Measurements from ENCODE around the gene KLHDC9. TPM values are rescaled to one million over a fixed set of nuclear protein-coding genes. Genes with fewer than 3 reads are reported as not detected.

KLHDC9 gene
- total and polyA plus RNA-seq, 2 of the 13 experiments (the other 11 are each of a cell fraction or from before 2014, with no cell fraction given): 2.9 TPM

DNA sequence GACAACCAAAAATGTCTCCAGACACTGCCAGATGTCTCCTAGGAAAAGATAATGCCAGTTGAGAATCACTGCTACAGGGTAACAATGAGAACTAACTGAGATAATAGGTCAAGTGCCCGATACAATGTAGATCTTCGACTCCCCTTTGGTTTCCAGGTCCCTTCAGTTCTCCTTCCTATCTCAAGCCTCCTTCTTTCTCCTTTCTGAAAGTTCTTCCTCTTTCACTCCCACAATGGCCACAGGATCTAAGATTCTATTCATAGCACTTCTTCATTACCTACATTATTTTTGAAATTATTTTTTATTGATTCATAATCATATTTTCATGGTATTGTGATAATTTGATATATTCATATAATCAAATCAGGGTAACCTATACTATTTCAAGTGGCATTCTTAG lies 13.4 kb downstream of the KLHDC9 start:
- H3K27me3 ChIP-seq (ENCODE audit: control insufficient read depth in 1 of 2, insufficient read depth in 2 of 2, low read length in 2 of 2): no peaks in the 10 kb centered on the region
- no peak overlapping the region for H2AFZ ChIP-seq (ENCODE audit: low read length)
- no peak for TF ChIP-seq NFKB2 (CRISPR knock-in tag; IDR thresholded peaks at IDR 0.05; ENCODE audit: borderline replicate concordance)
- H3K9ac ChIP-seq (ENCODE audit: insufficient read depth, low read depth, low read length): no peak overlapping the region
- no peak overlapping the region for H3K4me2 ChIP-seq (ENCODE audit: low read depth, low read length)
- CTCF ChIA-PET (ENCODE audit: low intra/inter-chr PET ratio, low total read pairs): no interaction called here
- POLR2A ChIA-PET: interaction anchor here (0.8 kb wide), 1 partner anchor 12 kb away, joined by 3 read pairs; no protein-coding TSS in a partner anchor
- FAIRE-seq: no peak
- no peak for DNase-seq (ENCODE audit: low spot score)
- H3K4me1 ChIP-seq (ENCODE audit: insufficient read depth, low read length): peaks cover 43% of the 10 kb centered on the region
- H3K4me3 ChIP-seq (replicated peaks in 1 of 3; ENCODE audit: insufficient read depth in 1 of 3, low read depth in 2 of 3, low read length in 3 of 3): no peak overlapping the region
- H3K79me2 ChIP-seq (ENCODE audit: insufficient read depth, low read length): peaks cover 66% of the 10 kb centered on the region
- intact Hi-C loops (cut with micrococcal nuclease; ENCODE audit: unreplicated experiment): no loop called here
- 95% methylated on average over 2 of the region's 2 CpGs for WGBS (ENCODE audit: low lambda C conversion rate)
- H4K20me1 ChIP-seq (ENCODE audit: insufficient read depth, low read length): peaks cover 11% of the 10 kb centered on the region; the same call in 1 of the 2 replicates
- peaks cover 2 to 12% of the 10 kb centered on the region in 2 experiments; a peak in 4 of 5 replicates for H3K36me3 ChIP-seq (replicated peaks in 1 of 2; ENCODE audit: control insufficient read depth in 1 of 2, insufficient read depth in 2 of 2, low read length in 2 of 2)
- H3K9me3 ChIP-seq (ENCODE audit: low read length): no peaks in the 10 kb centered on the region
- in situ Hi-C loops (cut with HindIII; ENCODE audit: extremely low pct_ligation_motif_present, low pct_unique_long_range_greater_than_20kb): no loop called here
- ATAC-seq: no peak
- no TSS peak for BruUV-seq (replicated peaks)
- no peak overlapping the region for H3K27ac ChIP-seq (ENCODE audit: extremely low read length, insufficient read depth, low read length)

DNA sequence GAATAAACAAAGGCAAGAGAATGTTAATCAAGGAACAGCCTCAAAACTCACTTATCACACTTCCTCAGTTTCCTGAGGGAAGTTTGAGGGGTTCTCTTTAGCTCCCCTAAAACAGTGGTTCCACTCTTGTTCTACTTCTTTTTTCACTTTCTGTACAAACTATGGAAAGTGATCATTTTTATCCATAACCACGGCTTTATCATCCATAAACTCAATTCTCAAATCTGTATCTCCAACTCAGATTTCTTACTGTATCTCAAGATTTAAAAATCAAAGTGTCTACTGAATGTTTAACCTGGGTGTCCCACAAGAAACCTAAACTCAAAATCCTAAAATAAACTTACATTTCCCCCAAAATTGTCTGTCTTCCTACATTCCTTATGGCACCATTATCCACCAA lies 15.8 kb downstream of the KLHDC9 start:
- DNase-seq (ENCODE audit: low spot score): no peak
- ChIA-PET POLR2A (no interaction called here), CTCF (ENCODE audit: low intra/inter-chr PET ratio, low total read pairs) (no interaction called here)
- H4K20me1 ChIP-seq (ENCODE audit: insufficient read depth, low read length): peaks cover 11% of the 10 kb centered on the region; the same call in 1 of the 2 replicates
- FAIRE-seq: peak; percentile 30
- H3K27ac ChIP-seq (ENCODE audit: extremely low read length, insufficient read depth, low read length): no peak overlapping the region
- no peak overlapping the region for H2AFZ ChIP-seq (ENCODE audit: low read length)
- H3K36me3 ChIP-seq (replicated peaks in 1 of 2; ENCODE audit: control insufficient read depth in 1 of 2, insufficient read depth in 2 of 2, low read length in 2 of 2): peaks cover 2 to 9% of the 10 kb centered on the region in 2 experiments; a peak in 4 of 5 replicates
- intact Hi-C loops (cut with micrococcal nuclease; ENCODE audit: unreplicated experiment): no loop called here
- 90% methylated on average over 1 of the region's 1 CpG for WGBS (ENCODE audit: low lambda C conversion rate)
- H3K79me2 ChIP-seq (ENCODE audit: insufficient read depth, low read length): peaks cover 78% of the 10 kb centered on the region
- in situ Hi-C loops (cut with HindIII; ENCODE audit: extremely low pct_ligation_motif_present, low pct_unique_long_range_greater_than_20kb): no loop called here
- no peak overlapping the region for H3K9ac ChIP-seq (ENCODE audit: insufficient read depth, low read depth, low read length)
- no peak overlapping the region for H3K4me2 ChIP-seq (ENCODE audit: low read depth, low read length)
- no TSS peak for BruUV-seq (replicated peaks)
- H3K4me1 ChIP-seq (ENCODE audit: insufficient read depth, low read length): peaks cover 52% of the 10 kb centered on the region
- no peak overlapping the region for H3K4me3 ChIP-seq (replicated peaks in 1 of 3; ENCODE audit: insufficient read depth in 1 of 3, low read depth in 2 of 3, low read length in 3 of 3)
- H3K27me3 ChIP-seq (ENCODE audit: control insufficient read depth in 1 of 2, insufficient read depth in 2 of 2, low read length in 2 of 2): no peaks in the 10 kb centered on the region; a peak in 1 of 5 replicates
- H3K9me3 ChIP-seq (ENCODE audit: low read length): no peaks in the 10 kb centered on the region
- no peak for ATAC-seq
- TF ChIP-seq ZNF468 (CRISPR knock-in tag; IDR thresholded peaks at IDR 0.05): no peak
- no peak for TF ChIP-seq FUBP1 (CRISPR knock-in tag; IDR thresholded peaks at IDR 0.05; ENCODE audit: borderline replicate concordance)
- no peak for TF ChIP-seq FOXK1 (CRISPR knock-in tag; IDR thresholded peaks at IDR 0.05; ENCODE audit: borderline replicate concordance, low read depth)
- no peak for TF ChIP-seq CEBPG (CRISPR knock-in tag; IDR thresholded peaks at IDR 0.05)
- TF ChIP-seq, protein P1, sequence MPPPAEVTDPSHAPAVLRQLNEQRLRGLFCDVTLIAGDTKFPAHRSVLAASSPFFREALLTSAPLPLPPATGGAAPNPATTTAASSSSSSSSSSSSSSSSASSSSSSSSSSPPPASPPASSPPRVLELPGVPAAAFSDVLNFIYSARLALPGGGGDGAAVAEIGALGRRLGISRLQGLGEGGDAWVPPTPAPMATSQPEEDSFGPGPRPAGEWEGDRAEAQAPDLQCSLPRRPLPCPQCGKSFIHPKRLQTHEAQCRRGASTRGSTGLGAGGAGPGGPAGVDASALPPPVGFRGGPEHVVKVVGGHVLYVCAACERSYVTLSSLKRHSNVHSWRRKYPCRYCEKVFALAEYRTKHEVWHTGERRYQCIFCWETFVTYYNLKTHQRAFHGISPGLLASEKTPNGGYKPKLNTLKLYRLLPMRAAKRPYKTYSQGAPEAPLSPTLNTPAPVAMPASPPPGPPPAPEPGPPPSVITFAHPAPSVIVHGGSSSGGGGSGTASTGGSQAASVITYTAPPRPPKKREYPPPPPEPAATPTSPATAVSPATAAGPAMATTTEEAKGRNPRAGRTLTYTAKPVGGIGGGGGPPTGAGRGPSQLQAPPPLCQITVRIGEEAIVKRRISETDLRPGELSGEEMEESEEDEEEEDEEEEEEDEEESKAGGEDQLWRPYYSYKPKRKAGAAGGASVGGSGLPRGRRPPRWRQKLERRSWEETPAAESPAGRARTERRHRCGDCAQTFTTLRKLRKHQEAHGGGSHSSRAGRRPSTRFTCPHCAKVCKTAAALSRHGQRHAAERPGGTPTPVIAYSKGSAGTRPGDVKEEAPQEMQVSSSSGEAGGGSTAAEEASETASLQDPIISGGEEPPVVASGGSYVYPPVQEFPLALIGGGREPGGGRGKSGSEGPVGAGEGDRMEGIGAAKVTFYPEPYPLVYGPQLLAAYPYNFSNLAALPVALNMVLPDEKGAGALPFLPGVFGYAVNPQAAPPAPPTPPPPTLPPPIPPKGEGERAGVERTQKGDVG (CRISPR knock-in tag; IDR thresholded peaks at IDR 0.05; ENCODE audit: borderline replicate concordance): no peak
- TF ChIP-seq ZEB1 (IDR thresholded peaks at IDR 0.05; ENCODE audit: insufficient replicate concordance, low read depth): no peak
- no peak for TF ChIP-seq RBAK (CRISPR knock-in tag; IDR thresholded peaks at IDR 0.05)
- TF ChIP-seq EHMT2 (IDR thresholded peaks at IDR 0.05; ENCODE audit: borderline replicate concordance, low read depth, low read length): no peak
- TF ChIP-seq ZNF737 (CRISPR knock-in tag; IDR thresholded peaks at IDR 0.05; ENCODE audit: borderline replicate concordance): no peak
- TF ChIP-seq HCFC1 (IDR thresholded peaks at IDR 0.05; ENCODE audit: low read depth, low read length): no peak
- no peak for TF ChIP-seq POLR2A (IDR thresholded peaks at IDR 0.05; ENCODE audit: insufficient read depth in 1 of 2, low read depth in 2 of 2, low read length in 2 of 2)
- no peak for TF ChIP-seq HIVEP1 (CRISPR knock-in tag; IDR thresholded peaks at IDR 0.05)

All from HepG2 (cell line).